Motor neuron (in vitro differentiated cells): ENCODE results near the gene GAREM1. TPM values are rescaled to one million over a fixed set of nuclear protein-coding genes. Genes with fewer than 3 reads are reported as not detected.

Source experiments
- ATAC-seq, 8 experiments: fragments of 200-7000 bp; cut with Tn5 transposase; replicated peaks in 6 of 8; 2 replicates each; pipeline ENCODE4 v1.8.0; 2021; ENCODE audit warnings: mild to moderate bottlenecking in 8 of 8, moderate library complexity in 8 of 8
- H3K27ac ChIP-seq, 2 donors: fragments of 250-450 bp; sonication (Bioruptor Pico); 2 replicates each; pipeline ENCODE4 v1.9.0; 2021; ENCODE audit warnings: antibody characterized with exemption in 2 of 2, mild to moderate bottlenecking in 2 of 2, moderate library complexity in 1 of 2
- H3K4me1 ChIP-seq, 2 donors: fragments of 250-450 bp; sonication (Bioruptor Pico); replicated peaks in 1 of 2; 2 replicates each; pipeline ENCODE4 v1.6.1; 2021; ENCODE audit warnings: antibody characterized with exemption in 2 of 2, mild to moderate bottlenecking in 2 of 2, moderate library complexity in 1 of 2
- H3K4me3 ChIP-seq, 5 donors: fragments of 250-450 bp; sonication (Bioruptor Pico); 2 replicates each; pipeline ENCODE4 v1.9.0; 2021; ENCODE audit warnings: antibody characterized with exemption in 5 of 5, mild to moderate bottlenecking in 5 of 5, moderate library complexity in 4 of 5
- WGBS, 10 experiments: fragments of 450-650 bp; shearing (Covaris generic); methylation state at CpG; one replicate each; pipeline ENCODE4 v1.0.0; 2022; 5-methylcytosine and 5-hydroxymethylcytosine counted together
- in situ Hi-C, 9 experiments: fragments of 400-800 bp; cut with MboI; loops; one replicate each; pipeline ENCODE4 v1.15.0; 2021; ENCODE audit warnings: low sequenced_read_pairs in 9 of 9, low pct_unique_long_range_greater_than_20kb in 2 of 9; ENCODE audit not compliant: unreplicated experiment in 9 of 9
- total RNA-seq, 8 experiments: library from RNA; unstranded; fragments of 300-600 nt; gene quantifications; 2 replicates each; pipeline versions ENCODE4 v1.2.3 to v1.2.4, GENCODE V29; 2022

The GAREM1 gene
- total RNA-seq, 8 experiments from 2014 or later, result 1.3 to 17.7 (median 3.6) TPM

- ATAC-seq, result no peak
- H3K27ac ChIP-seq, result no peak overlapping the region
- no peak overlapping the region for H3K4me3 ChIP-seq
- peaks cover 2 to 3% of the 10 kb centered on the region in 2 donors for H3K4me1 ChIP-seq
- in situ Hi-C loops, result loop anchor here in 1 of 9 experiments (25.0 kb wide), 2 partner anchors 186 to 311 kb away; no protein-coding TSS in a partner anchor
These were observed 2.6 kb upstream of the GAREM1 start for GRCh38 chr18:32473325-32473724.

GRCh38 chr18:32472841-32473240 is 2.2 kb upstream of the GAREM1 start:
- in situ Hi-C loops, result loop anchor here in 1 of 9 experiments (25.0 kb wide), 2 partner anchors 186 to 311 kb away; no protein-coding TSS in a partner anchor

GRCh38 chr18:32470460-32470713 is 295 bp downstream of the GAREM1 start:
- peak in 1 of 8 experiments; percentile 48 for ATAC-seq
- in situ Hi-C loops, result loop anchor here in 1 of 9 experiments (25.0 kb wide), 2 partner anchors 183 to 308 kb away; no protein-coding TSS in a partner anchor
- Histone ChIP-seq H3K4me1 (peaks cover 2 to 3% of the 10 kb centered on the region in 2 donors), H3K4me3 (peak overlapping the region; percentile 45 to 73 (median 58)), H3K27ac (peak overlapping the region; percentile 79 to 84)
- WGBS, 10 experiments, result no CpG with 5 or more reads among the region's 47 CpGs

More at GRCh38 chr18:32472841-32473240, 2.2 kb upstream of the GAREM1 start:
- no peak for ATAC-seq
- Histone ChIP-seq H3K4me3 (no peak overlapping the region), H3K27ac (no peak overlapping the region), H3K4me1 (peaks cover 2 to 3% of the 10 kb centered on the region in 2 donors)
- 0 to 100% (median 33%) methylated on average over 1 of the region's 1 CpG; no CpG with 5 or more reads in 1 of the 10 experiments for WGBS, 10 experiments

- in situ Hi-C loops, result loop anchor here in 1 of 9 experiments (25.0 kb wide), 2 partner anchors 183 to 308 kb away; no protein-coding TSS in a partner anchor
- H3K4me3 ChIP-seq, result peak overlapping the region; percentile 45 to 73 (median 58)
- peak in 5 of 8 experiments; percentile 11 to 31 (median 27) for ATAC-seq
- peaks cover 2 to 3% of the 10 kb centered on the region in 2 donors for H3K4me1 ChIP-seq
- peak overlapping the region; percentile 79 to 84 for H3K27ac ChIP-seq
- WGBS, 10 experiments, result 0 to 10% (median 0%) methylated on average over 1 to 8 of the region's 41 CpGs; no CpG with 5 or more reads in 3 of the 10 experiments
These were observed 807 bp downstream of the GAREM1 start for GRCh38 chr18:32469691-32470459.

GRCh38 chr18:32469190-32469651 is 1.5 kb downstream of the GAREM1 start:
- no peak overlapping the region for H3K27ac ChIP-seq
- ATAC-seq, result no peak
- H3K4me3 ChIP-seq, result peak overlapping the region; percentile 45 to 73 (median 58)
- WGBS, 10 experiments, result 7 to 54% (median 13%) methylated on average over 1 to 8 of the region's 8 CpGs; no CpG with 5 or more reads in 3 of the 10 experiments
- in situ Hi-C loops, result loop anchor here in 1 of 9 experiments (25.0 kb wide), 2 partner anchors 182 to 307 kb away; no protein-coding TSS in a partner anchor
- H3K4me1 ChIP-seq, result peaks cover 2 to 3% of the 10 kb centered on the region in 2 donors

- Histone ChIP-seq H3K4me3 (peak overlapping the region in 1 of 5 donors; percentile 45), H3K4me1 (peaks cover 2 to 3% of the 10 kb centered on the region in 2 donors), H3K27ac (no peak overlapping the region)
- no peak for ATAC-seq
- 14 to 100% (median 54%) methylated on average over 1 to 3 of the region's 3 CpGs; no CpG with 5 or more reads in 1 of the 10 experiments for WGBS, 10 experiments
- in situ Hi-C loops, result loop anchor here in 1 of 9 experiments (25.0 kb wide), 2 partner anchors 181 to 306 kb away; no protein-coding TSS in a partner anchor
These were observed 2.4 kb downstream of the GAREM1 start for GRCh38 chr18:32468147-32468845.

GRCh38 chr18:32461709-32462272 is 8.9 kb downstream of the GAREM1 start:
- Histone ChIP-seq H3K4me1 (no peaks in the 10 kb centered on the region), H3K4me3 (no peak overlapping the region), H3K27ac (no peak overlapping the region)
- 28 to 83% (median 81%) methylated on average over 1 to 2 of the region's 2 CpGs; no CpG with 5 or more reads in 1 of the 10 experiments for WGBS, 10 experiments
- in situ Hi-C loops, result loop anchor here in 1 of 9 experiments (25.0 kb wide), 2 partner anchors 174 to 299 kb away; no protein-coding TSS in a partner anchor
- no peak for ATAC-seq

GRCh38 chr18:32460171-32460731 is 10.4 kb downstream of the GAREM1 start:
- in situ Hi-C loops, result loop anchor here in 1 of 9 experiments (25.0 kb wide), 2 partner anchors 173 to 298 kb away; no protein-coding TSS in a partner anchor
- ATAC-seq, result peak in 2 of 8 experiments; percentile 51 to 58
- no peaks in the 10 kb centered on the region for H3K4me1 ChIP-seq
- no peak overlapping the region for H3K27ac ChIP-seq
- no peak overlapping the region for H3K4me3 ChIP-seq
- WGBS, 10 experiments, result 16 to 86% (median 68%) methylated on average over 1 to 4 of the region's 4 CpGs

GRCh38 chr18:32459361-32460101 is 11.2 kb downstream of the GAREM1 start:
- in situ Hi-C loops, result loop anchor here in 1 of 9 experiments (25.0 kb wide), 2 partner anchors 172 to 297 kb away; no protein-coding TSS in a partner anchor

GRCh38 chr18:32455361-32455760 is 15.3 kb downstream of the GAREM1 start:
- no peak for ATAC-seq
- WGBS, 10 experiments, result 0 to 100% (median 86%) methylated on average over 1 of the region's 1 CpG; no CpG with 5 or more reads in 5 of the 10 experiments
- in situ Hi-C loops, result loop anchor here in 1 of 9 experiments (25.0 kb wide), 2 partner anchors 168 to 293 kb away; no protein-coding TSS in a partner anchor
- Histone ChIP-seq H3K27ac (no peak overlapping the region), H3K4me1 (no peaks in the 10 kb centered on the region), H3K4me3 (no peak overlapping the region)

More at GRCh38 chr18:32459361-32460101, 11.2 kb downstream of the GAREM1 start:
- no peak overlapping the region for H3K27ac ChIP-seq
- no peak overlapping the region for H3K4me3 ChIP-seq
- WGBS, 10 experiments, result 71 to 100% (median 83%) methylated on average over 2 to 4 of the region's 4 CpGs
- ATAC-seq, result no peak
- H3K4me1 ChIP-seq, result no peaks in the 10 kb centered on the region

- Histone ChIP-seq H3K27ac (no peak overlapping the region), H3K4me1 (no peaks in the 10 kb centered on the region), H3K4me3 (no peak overlapping the region)
- in situ Hi-C loops, result loop anchor here in 1 of 9 experiments (25.0 kb wide), 2 partner anchors 167 to 292 kb away; no protein-coding TSS in a partner anchor
- 0 to 100% (median 57%) methylated on average over 1 of the region's 1 CpG; no CpG with 5 or more reads in 5 of the 10 experiments for WGBS, 10 experiments
- ATAC-seq, result peak in 2 of 8 experiments; percentile 51 to 52
These were observed 16.1 kb downstream of the GAREM1 start for GRCh38 chr18:32454593-32454992.
